Measurements from ENCODE around the gene KRT84. TPM values are rescaled to one million over a fixed set of nuclear protein-coding genes. Genes with fewer than 3 reads are reported as not detected.

The KRT84 gene
- total RNA-seq, 1 experiment from 2014 or later = not detected

DNA sequence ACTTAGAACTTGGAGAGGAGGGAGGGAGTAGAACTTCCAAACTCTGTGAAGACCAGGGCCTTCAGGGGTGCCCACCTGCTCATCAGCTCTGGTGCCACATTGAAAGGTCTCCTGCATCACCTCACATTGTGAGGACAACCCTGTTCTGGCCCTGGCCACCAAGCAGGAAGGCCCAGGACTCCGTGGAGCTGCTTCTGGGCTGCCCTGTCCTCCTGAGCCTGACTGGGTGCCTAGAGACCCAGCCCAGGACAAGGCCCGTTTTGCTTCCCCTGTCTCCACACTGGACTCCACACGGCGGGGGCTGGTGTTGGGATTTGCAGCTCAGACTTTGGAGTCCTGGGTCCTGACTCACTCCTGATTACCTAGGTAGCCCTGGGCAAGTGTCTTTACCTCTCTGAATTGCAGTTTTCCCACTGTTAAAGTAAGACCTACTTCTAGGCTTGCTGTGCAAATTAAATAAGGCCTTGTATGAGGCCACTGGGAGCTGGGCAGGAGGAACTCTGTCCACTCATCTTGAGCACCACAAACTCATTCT, 33.2 kb upstream of the KRT84 start:
- Mint-ChIP-seq H3K4me1 (peaks cover 13% of the 10 kb centered on the region), H3K4me3 (no peak overlapping the region)
- CTCF ChIA-PET = interaction anchor here (0.9 kb wide), 1 partner anchor 447 kb away, joined by 3 read pairs; no protein-coding TSS in a partner anchor

DNA sequence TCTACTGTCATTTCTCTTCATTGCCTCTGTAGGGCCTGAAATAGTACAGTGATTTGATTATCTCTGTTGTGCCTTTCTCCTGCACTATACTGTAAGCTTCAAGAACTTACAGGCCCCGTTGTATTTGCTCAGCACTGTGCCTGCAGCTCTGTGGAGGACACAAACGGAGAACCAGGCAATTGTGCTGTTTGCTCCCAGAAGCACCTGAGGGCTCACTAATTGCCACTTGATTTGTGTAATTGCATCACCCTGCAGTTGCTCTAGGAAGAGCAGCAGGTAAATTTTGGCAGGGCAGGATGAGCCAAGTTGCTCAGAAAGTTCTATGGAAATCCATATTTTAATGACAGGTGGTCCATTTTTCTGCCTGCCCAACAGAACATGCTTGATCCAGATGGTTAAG, 32.3 kb upstream of the KRT84 start:
- ATAC-seq (no peak), DNase-seq (ENCODE audit: low spot score) (no peak)
- Mint-ChIP-seq H3K4me3 (no peak overlapping the region), H3K4me1 (peaks cover 9% of the 10 kb centered on the region), H3K27me3 (ENCODE audit: low read depth) (no peaks in the 10 kb centered on the region; the same call in 1 of the 2 replicates), H3K27ac (no peak overlapping the region), H3K9me3 (no peaks in the 10 kb centered on the region), H3K36me3 (no peaks in the 10 kb centered on the region)
- ChIA-PET POLR2A (no interaction called here), CTCF (no interaction called here)
- TF ChIP-seq, protein P1, sequence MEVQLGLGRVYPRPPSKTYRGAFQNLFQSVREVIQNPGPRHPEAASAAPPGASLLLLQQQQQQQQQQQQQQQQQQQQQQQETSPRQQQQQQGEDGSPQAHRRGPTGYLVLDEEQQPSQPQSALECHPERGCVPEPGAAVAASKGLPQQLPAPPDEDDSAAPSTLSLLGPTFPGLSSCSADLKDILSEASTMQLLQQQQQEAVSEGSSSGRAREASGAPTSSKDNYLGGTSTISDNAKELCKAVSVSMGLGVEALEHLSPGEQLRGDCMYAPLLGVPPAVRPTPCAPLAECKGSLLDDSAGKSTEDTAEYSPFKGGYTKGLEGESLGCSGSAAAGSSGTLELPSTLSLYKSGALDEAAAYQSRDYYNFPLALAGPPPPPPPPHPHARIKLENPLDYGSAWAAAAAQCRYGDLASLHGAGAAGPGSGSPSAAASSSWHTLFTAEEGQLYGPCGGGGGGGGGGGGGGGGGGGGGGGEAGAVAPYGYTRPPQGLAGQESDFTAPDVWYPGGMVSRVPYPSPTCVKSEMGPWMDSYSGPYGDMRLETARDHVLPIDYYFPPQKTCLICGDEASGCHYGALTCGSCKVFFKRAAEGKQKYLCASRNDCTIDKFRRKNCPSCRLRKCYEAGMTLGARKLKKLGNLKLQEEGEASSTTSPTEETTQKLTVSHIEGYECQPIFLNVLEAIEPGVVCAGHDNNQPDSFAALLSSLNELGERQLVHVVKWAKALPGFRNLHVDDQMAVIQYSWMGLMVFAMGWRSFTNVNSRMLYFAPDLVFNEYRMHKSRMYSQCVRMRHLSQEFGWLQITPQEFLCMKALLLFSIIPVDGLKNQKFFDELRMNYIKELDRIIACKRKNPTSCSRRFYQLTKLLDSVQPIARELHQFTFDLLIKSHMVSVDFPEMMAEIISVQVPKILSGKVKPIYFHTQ (CRISPR knock-in tag; IDR thresholded peaks at IDR 0.05) = no peak
- TF ChIP-seq JUN (CRISPR knock-in tag; IDR thresholded peaks at IDR 0.05) (no peak), NFATC4 (CRISPR knock-in tag; IDR thresholded peaks at IDR 0.05) (no peak), FOXP1 (CRISPR knock-in tag; IDR thresholded peaks at IDR 0.05; ENCODE audit: borderline replicate concordance) (no peak)
- TF ChIP-seq, protein P2, sequence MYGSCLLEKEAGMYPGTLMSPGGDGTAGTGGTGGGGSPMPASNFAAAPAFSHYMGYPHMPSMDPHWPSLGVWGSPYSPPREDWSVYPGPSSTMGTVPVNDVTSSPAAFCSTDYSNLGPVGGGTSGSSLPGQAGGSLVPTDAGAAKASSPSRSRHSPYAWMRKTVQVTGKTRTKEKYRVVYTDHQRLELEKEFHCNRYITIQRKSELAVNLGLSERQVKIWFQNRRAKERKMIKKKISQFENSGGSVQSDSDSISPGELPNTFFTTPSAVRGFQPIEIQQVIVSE (CRISPR knock-in tag; IDR thresholded peaks at IDR 0.05; ENCODE audit: borderline replicate concordance) = no peak
- TF ChIP-seq, protein P3, sequence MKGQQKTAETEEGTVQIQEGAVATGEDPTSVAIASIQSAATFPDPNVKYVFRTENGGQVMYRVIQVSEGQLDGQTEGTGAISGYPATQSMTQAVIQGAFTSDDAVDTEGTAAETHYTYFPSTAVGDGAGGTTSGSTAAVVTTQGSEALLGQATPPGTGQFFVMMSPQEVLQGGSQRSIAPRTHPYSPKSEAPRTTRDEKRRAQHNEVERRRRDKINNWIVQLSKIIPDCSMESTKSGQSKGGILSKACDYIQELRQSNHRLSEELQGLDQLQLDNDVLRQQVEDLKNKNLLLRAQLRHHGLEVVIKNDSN (CRISPR knock-in tag; IDR thresholded peaks at IDR 0.05) = no peak
- TF ChIP-seq, protein P4, sequence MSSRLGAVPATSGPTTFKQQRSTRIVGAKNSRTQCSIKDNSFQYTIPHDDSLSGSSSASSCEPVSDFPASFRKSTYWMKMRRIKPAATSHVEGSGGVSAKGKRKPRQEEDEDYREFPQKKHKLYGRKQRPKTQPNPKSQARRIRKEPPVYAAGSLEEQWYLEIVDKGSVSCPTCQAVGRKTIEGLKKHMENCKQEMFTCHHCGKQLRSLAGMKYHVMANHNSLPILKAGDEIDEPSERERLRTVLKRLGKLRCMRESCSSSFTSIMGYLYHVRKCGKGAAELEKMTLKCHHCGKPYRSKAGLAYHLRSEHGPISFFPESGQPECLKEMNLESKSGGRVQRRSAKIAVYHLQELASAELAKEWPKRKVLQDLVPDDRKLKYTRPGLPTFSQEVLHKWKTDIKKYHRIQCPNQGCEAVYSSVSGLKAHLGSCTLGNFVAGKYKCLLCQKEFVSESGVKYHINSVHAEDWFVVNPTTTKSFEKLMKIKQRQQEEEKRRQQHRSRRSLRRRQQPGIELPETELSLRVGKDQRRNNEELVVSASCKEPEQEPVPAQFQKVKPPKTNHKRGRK (CRISPR knock-in tag; IDR thresholded peaks at IDR 0.05; ENCODE audit: borderline replicate concordance) = no peak
- TF ChIP-seq, protein P5, sequence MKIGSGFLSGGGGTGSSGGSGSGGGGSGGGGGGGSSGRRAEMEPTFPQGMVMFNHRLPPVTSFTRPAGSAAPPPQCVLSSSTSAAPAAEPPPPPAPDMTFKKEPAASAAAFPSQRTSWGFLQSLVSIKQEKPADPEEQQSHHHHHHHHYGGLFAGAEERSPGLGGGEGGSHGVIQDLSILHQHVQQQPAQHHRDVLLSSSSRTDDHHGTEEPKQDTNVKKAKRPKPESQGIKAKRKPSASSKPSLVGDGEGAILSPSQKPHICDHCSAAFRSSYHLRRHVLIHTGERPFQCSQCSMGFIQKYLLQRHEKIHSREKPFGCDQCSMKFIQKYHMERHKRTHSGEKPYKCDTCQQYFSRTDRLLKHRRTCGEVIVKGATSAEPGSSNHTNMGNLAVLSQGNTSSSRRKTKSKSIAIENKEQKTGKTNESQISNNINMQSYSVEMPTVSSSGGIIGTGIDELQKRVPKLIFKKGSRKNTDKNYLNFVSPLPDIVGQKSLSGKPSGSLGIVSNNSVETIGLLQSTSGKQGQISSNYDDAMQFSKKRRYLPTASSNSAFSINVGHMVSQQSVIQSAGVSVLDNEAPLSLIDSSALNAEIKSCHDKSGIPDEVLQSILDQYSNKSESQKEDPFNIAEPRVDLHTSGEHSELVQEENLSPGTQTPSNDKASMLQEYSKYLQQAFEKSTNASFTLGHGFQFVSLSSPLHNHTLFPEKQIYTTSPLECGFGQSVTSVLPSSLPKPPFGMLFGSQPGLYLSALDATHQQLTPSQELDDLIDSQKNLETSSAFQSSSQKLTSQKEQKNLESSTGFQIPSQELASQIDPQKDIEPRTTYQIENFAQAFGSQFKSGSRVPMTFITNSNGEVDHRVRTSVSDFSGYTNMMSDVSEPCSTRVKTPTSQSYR (CRISPR knock-in tag; IDR thresholded peaks at IDR 0.05) = no peak
- TF ChIP-seq, protein P6, sequence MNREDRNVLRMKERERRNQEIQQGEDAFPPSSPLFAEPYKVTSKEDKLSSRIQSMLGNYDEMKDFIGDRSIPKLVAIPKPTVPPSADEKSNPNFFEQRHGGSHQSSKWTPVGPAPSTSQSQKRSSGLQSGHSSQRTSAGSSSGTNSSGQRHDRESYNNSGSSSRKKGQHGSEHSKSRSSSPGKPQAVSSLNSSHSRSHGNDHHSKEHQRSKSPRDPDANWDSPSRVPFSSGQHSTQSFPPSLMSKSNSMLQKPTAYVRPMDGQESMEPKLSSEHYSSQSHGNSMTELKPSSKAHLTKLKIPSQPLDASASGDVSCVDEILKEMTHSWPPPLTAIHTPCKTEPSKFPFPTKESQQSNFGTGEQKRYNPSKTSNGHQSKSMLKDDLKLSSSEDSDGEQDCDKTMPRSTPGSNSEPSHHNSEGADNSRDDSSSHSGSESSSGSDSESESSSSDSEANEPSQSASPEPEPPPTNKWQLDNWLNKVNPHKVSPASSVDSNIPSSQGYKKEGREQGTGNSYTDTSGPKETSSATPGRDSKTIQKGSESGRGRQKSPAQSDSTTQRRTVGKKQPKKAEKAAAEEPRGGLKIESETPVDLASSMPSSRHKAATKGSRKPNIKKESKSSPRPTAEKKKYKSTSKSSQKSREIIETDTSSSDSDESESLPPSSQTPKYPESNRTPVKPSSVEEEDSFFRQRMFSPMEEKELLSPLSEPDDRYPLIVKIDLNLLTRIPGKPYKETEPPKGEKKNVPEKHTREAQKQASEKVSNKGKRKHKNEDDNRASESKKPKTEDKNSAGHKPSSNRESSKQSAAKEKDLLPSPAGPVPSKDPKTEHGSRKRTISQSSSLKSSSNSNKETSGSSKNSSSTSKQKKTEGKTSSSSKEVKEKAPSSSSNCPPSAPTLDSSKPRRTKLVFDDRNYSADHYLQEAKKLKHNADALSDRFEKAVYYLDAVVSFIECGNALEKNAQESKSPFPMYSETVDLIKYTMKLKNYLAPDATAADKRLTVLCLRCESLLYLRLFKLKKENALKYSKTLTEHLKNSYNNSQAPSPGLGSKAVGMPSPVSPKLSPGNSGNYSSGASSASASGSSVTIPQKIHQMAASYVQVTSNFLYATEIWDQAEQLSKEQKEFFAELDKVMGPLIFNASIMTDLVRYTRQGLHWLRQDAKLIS (CRISPR knock-in tag; IDR thresholded peaks at IDR 0.05; ENCODE audit: borderline replicate concordance) = no peak
- TF ChIP-seq, protein P7, sequence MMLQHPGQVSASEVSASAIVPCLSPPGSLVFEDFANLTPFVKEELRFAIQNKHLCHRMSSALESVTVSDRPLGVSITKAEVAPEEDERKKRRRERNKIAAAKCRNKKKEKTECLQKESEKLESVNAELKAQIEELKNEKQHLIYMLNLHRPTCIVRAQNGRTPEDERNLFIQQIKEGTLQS (CRISPR knock-in tag; conservative IDR thresholded peaks at IDR 0.05) = no peak

More for the DNA sequence above, 33.2 kb upstream of the KRT84 start:
- no peaks in the 10 kb centered on the region; the same call in 1 of the 2 replicates for H3K27me3 Mint-ChIP-seq (ENCODE audit: low read depth)
- POLR2A ChIA-PET = no interaction called here
- no peaks in the 10 kb centered on the region for H3K36me3 Mint-ChIP-seq
- TF ChIP-seq, protein P3 (CRISPR knock-in tag; IDR thresholded peaks at IDR 0.05) = no peak
- TF ChIP-seq, protein P8, sequence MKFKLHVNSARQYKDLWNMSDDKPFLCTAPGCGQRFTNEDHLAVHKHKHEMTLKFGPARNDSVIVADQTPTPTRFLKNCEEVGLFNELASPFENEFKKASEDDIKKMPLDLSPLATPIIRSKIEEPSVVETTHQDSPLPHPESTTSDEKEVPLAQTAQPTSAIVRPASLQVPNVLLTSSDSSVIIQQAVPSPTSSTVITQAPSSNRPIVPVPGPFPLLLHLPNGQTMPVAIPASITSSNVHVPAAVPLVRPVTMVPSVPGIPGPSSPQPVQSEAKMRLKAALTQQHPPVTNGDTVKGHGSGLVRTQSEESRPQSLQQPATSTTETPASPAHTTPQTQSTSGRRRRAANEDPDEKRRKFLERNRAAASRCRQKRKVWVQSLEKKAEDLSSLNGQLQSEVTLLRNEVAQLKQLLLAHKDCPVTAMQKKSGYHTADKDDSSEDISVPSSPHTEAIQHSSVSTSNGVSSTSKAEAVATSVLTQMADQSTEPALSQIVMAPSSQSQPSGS (CRISPR knock-in tag; IDR thresholded peaks at IDR 0.05; ENCODE audit: borderline replicate concordance, low read depth) = no peak
- no peak for TF ChIP-seq ZNF121 (CRISPR knock-in tag; IDR thresholded peaks at IDR 0.05)
- no peak for TF ChIP-seq ZNF396 (CRISPR knock-in tag; IDR thresholded peaks at IDR 0.05; ENCODE audit: borderline replicate concordance)
- TF ChIP-seq GABPB1 (CRISPR knock-in tag; IDR thresholded peaks at IDR 0.05) = no peak
- TF ChIP-seq, protein P9, sequence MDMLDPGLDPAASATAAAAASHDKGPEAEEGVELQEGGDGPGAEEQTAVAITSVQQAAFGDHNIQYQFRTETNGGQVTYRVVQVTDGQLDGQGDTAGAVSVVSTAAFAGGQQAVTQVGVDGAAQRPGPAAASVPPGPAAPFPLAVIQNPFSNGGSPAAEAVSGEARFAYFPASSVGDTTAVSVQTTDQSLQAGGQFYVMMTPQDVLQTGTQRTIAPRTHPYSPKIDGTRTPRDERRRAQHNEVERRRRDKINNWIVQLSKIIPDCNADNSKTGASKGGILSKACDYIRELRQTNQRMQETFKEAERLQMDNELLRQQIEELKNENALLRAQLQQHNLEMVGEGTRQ (CRISPR knock-in tag; IDR thresholded peaks at IDR 0.05) = no peak
- no peak for TF ChIP-seq CREB1 (CRISPR knock-in tag; IDR thresholded peaks at IDR 0.05)
- TF ChIP-seq MXD4 (CRISPR knock-in tag; IDR thresholded peaks at IDR 0.05; ENCODE audit: borderline replicate concordance) = no peak
- no peak overlapping the region for H3K27ac Mint-ChIP-seq
- no peak for ATAC-seq
- H3K9me3 Mint-ChIP-seq = no peaks in the 10 kb centered on the region
- no peak for DNase-seq (ENCODE audit: low spot score)

Data from WTC11 (cell line).